MG63 (cell line): ENCODE measurements around the gene VAC14. TPM values are rescaled to one million over a fixed set of nuclear protein-coding genes. Genes with fewer than 3 reads are reported as not detected.
"Not testable (repeated sequence)": the region's sequence is repeated elsewhere in the genome, so short reads cannot be mapped to it uniquely, and the experiment has no call there.

Experiments
- DNase-seq: peaks from one replicate; pipeline ENCODE4 v3.0.0-alpha.2; 2020
- H3K27me3 ChIP-seq: fragments of 250-450 bp; sonication (Bioruptor Pico); 2 replicates; pipeline ENCODE4 v1.5.1; 2020; ENCODE audit warnings: mild to moderate bottlenecking, moderate library complexity
- H3K36me3 ChIP-seq: fragments of 250-450 bp; sonication (Bioruptor Pico); 2 replicates; pipeline ENCODE4 v1.5.1; 2020; ENCODE audit warnings: mild to moderate bottlenecking, moderate library complexity
- H3K4me3 ChIP-seq: fragments of 250-450 bp; sonication (Bioruptor Pico); 2 replicates; pipeline ENCODE4 v1.5.1; 2020; ENCODE audit warnings: mild to moderate bottlenecking, moderate library complexity
- H3K9me3 ChIP-seq: fragments of 250-450 bp; sonication (Bioruptor Pico); 2 replicates; pipeline ENCODE4 v1.5.1; 2020; ENCODE audit warnings: mild to moderate bottlenecking, moderate library complexity
- total RNA-seq: library from RNA; depleted of rRNA; stranded (reverse); fragments of >200 nt; shearing (Covaris generic); gene quantifications from 2 replicates; pipeline ENCODE4 v1.2.3, GENCODE V29; 2014; ENCODE audit warnings: low replicate concordance; rRNA removed

VAC14 gene
- total RNA-seq, 1 experiment from 2014 or later = 15.4 TPM

DNA sequence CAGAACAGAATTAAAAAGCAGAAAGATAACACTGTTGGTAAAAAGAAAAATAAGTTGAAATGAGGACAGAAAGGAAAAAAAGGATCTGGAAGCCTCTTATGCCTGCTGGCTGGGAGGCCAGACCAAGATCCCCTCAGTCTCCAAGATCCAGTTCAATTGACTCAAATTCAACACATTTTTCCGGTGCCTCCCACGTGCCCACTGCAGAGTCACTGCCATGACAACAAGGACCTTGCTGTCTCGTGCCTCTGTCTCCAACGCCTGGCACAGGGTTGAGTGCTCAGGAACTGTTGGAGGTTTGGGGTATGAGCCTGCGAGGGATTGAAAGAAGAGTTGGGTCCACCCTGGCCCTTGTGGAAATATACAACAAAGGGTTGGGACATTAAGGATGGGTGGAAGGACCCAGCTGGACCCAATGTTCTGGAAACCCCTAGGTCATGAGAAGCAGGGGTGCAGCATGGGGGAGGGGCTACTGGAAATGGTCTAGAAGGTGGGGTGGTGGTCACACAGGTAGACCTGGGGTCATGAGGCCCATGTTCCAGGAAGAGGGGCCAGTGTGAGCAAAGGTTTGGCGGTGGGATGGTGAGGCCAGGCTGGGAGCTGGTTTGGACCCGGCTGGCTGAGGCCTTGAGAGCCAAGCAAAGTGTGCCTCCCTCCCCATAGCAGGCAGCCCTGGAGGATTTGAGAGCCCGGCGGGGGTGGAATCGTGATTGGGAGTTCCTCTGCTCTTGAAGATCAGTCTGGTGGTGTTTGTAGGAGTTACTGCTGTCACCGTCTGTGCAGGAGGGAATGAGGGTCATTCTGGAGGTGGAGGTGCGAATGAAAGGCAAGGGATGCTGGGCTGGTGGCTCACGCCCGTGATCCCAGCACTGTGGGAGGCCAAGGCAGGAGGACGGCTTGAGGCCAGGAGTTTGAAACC, 153.3 kb downstream of the VAC14 start:
- Histone ChIP-seq H3K36me3 (no peaks in the 10 kb centered on the region), H3K9me3 (no peaks in the 10 kb centered on the region), H3K27me3 (no peaks in the 10 kb centered on the region), H3K4me3 (no peak overlapping the region)
- no peak for DNase-seq

DNA sequence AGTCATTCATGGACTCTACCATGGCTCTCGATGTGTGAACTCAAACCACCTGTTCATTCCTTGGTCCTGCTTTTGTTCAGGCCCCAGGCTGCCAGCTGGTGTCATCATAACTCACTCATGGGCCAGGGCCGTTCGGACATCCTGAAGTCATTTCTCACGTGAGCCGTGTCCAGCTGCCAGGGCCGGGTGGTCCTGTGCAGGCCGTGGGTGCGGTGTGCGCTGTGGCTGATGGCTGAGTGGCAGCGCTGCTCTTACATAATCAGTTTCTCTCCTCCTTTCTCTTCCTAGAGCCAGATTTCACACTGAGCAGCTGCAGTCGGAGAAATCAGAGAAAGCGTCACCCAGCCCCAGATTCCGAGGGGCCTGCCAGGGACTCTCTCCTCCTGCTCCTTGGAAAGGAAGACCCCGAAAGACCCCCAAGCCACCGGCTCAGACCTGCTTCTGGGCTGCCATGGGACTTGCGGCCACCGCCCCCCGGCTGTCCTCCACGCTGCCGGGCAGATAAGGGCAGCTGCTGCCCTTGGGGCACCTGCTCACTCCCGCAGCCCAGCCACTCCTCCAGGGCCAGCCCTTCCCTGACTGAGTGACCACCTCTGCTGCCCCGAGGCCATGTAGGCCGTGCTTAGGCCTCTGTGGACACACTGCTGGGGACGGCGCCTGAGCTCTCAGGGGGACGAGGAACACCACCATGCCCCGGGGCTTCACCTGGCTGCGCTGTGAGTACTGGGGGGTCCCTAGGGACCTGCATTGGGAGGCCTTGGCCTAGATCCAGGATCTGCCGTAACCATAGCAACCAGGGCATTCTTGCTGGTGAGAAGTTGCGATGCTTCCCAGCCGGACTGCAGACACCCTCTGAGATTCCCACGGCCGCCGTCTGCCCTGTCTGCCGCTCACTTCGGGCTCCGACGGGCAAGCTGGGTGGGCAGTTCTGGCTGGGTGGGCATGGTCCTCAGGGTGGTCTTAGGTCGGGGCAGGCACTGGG, 154.4 kb downstream of the VAC14 start, which contains the start of gene IL34:
Gene IL34 (plus strand): TSS at position 300 of the 982 bp plus-strand sequence. CDS start 389 bp downstream, at position 689.
- no peaks in the 10 kb centered on the region for H3K27me3 ChIP-seq
- no peak within 1 kb of the TSS for H3K4me3 ChIP-seq
- no peak for DNase-seq
- H3K36me3 ChIP-seq = no peaks in the 10 kb centered on the region
- no peaks in the 10 kb centered on the region for H3K9me3 ChIP-seq

DNA sequence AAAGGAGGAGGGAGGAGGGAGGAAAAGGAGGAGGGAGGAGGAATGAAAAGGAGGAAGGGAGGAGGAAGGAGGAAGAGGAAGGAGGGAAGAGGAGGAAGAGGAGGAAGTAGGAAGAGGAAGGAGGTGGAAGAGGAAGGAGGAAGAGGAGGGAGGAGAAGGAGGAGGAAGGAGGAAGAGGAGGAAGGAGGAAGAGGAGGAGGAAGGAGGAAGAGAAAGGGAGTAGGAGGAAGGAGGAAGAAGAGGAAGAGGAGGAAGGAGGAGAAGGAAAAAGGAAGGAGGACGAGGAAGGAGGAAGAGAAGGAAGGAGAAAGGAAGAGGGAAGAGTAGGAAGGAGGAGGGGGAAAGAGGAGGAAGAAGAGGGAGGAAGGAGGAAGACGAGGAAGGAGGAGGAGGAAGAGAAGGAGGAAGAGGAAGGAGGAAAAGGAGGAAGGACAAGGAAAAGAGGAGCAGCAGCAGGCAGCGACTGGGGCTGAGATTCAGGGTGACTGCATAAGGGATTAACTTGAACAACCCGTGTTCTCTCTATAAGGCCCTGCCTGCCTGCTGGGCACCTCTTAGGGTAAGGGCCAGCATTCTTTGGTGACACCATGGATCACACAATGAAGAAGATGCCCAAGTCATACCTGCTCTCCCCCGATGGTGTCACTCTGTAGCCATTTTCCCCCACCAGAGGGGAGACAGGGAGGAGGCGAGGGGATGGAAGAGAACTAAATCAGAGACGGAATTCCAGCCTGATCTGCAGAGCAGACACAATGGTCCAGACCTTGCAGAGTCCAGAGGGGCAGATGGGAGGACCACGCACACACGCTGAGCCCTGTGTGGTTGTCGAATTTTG, 156.0 kb downstream of the VAC14 start:
- Histone ChIP-seq H3K36me3 (no peaks in the 10 kb centered on the region), H3K4me3 (no peak overlapping the region), H3K9me3 (no peaks in the 10 kb centered on the region), H3K27me3 (no peaks in the 10 kb centered on the region)
- no peak for DNase-seq

DNA sequence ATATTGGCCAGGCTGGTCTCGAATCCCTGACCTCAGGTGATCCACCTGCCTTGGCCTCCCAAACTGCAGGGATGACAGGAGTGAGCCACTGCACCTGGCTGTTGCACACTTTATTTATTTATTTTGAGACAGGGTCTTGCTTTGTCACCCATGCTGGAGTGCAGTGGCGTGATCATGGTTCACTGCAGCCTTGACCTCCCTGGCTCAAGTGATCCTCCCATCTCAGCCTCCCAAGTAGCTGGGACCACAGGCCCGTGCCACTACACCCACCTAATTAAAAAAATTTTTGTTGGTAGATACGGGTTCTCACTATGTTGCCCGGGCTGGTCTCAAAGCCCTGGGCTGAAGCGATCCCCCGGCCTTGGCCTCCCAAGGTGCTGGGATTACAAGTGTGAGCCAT, 157.7 kb downstream of the VAC14 start:
- H3K36me3 ChIP-seq, H3K9me3 ChIP-seq, H3K4me3 ChIP-seq, DNase-seq, H3K27me3 ChIP-seq: not testable (repeated sequence)

DNA sequence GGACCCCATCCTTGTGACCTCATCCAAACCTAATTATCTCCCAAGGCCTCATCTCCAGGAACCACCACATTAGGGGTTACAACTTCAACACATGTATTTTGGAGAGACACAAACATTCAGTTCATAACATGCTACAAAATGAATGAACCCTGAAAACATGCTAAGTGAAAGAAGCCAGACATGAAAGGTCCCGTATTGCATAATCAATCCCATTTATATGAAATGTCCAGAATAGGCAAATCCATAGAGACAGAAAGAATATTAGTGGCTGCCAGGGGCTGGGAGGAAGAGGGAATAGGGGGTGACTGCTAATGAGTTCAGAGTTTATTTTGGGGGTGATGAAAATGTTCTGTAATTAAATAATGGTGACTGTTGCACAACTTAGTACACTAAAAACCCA, 158.3 kb downstream of the VAC14 start:
- H3K27me3 ChIP-seq = no peaks in the 10 kb centered on the region
- H3K9me3 ChIP-seq = no peaks in the 10 kb centered on the region
- no peaks in the 10 kb centered on the region for H3K36me3 ChIP-seq
- no peak for DNase-seq
- H3K4me3 ChIP-seq = no peak overlapping the region

DNA sequence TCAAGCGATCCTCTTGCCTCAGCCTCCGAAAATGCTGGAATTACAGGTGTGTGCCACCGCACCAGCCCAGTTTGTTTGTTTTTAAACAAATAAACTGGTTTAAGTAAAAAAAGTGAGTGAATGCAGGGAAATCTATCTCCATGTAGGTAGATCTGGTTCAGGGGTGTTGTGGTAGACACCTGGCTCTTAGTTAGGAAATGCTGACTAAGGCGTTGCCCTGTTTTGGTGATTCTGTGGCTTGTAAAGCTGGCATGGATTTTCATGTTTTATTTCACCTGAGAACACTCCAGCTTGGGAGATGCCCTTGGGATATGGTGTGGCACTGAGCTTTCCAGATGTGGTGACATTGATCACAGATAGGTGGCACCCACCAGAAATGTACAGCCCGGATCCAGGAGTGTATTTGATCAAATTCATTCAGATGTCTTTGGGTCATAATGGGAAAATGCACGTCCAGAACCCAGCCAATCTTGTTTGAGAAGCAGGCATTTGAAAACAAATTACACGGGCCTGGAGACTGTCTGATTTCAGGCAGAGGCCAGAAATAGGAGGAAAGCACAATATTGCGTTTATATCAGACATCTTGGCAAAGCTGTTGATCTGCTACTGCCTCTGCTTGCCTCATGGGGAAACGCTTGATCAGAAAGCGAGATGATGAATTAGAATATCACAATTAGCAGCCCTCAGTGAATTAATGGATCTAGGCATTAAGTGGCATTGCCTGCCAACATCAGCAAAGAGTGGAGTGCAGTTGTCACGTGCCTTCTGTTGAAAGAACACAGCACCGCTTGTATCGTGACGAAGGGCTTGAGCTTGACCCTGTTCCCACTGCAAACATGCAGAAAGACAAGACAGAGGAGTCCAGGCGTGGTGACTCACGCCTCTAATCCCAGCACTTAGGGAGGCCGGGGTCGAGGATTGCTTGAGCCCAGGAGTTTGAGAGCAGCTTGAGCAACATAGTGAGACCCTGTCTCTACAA, 161.9 kb downstream of the VAC14 start:
- DNase-seq = no peak
- H3K27me3 ChIP-seq = no peaks in the 10 kb centered on the region
- H3K36me3 ChIP-seq = no peaks in the 10 kb centered on the region
- H3K4me3 ChIP-seq = no peak overlapping the region
- no peaks in the 10 kb centered on the region for H3K9me3 ChIP-seq

Other genes starting within 250 kb of the VAC14 start
- 1.4 and 2.2 TPM in 2 replicates for gene IL34, start 154.6 kb downstream of the VAC14 start, total RNA-seq
- gene MTSS2, start 115.1 kb downstream of the VAC14 start, total RNA-seq = 13.6 and 52.0 TPM in 2 replicates